IMR-90 (cell line): ENCODE data around the gene BMERB1. TPM values are rescaled to one million over a fixed set of nuclear protein-coding genes. Genes with fewer than 3 reads are reported as not detected.

Experiments used
- ATAC-seq: fragments of 200-7000 bp; cut with Tn5 transposase; 2 replicates; pipeline ENCODE4 v1.9.1; 2020; ENCODE audit warnings: low read depth, mild to moderate bottlenecking, moderate library complexity
- BruUV-seq: library from RNA; stranded (reverse); fragments of 400-500 nt; replicated peaks from 2 replicates; lab custom pipeline; 2021; lab: Mats Ljungman, UMichigan
- CTCF ChIA-PET: fragments of 300-600 bp; formaldehyde crosslinking; extraction: SDS; loops from one replicate; lab custom pipeline; 2021; ENCODE audit warnings: antibody characterized with exemption; lab: Yijun Ruan, JAX
- POLR2A ChIA-PET: fragments of 300-600 bp; sonication (Branson Sonifier 250); formaldehyde crosslinking; loops from one replicate; lab custom pipeline; 2022; ENCODE audit warnings: antibody characterized with exemption; ENCODE audit not compliant: unreplicated experiment; lab: Charles Lee
- DNase-seq: peaks from one replicate; pipeline ENCODE4 v3.0.0; 2013
- H2AFZ ChIP-seq: replicated peaks from 2 replicates; pipeline ENCODE3; 2013; ENCODE audit warnings: low read length, mild to moderate bottlenecking; ENCODE audit not compliant: poor library complexity
- H2AK5ac ChIP-seq: 2 replicates; pipeline ENCODE4 v1.6.1; 2013; ENCODE audit warnings: low read depth, low read length, inconsistent platforms
- H2AK9ac ChIP-seq: replicated peaks from 2 replicates; pipeline ENCODE3; 2013; ENCODE audit warnings: mild to moderate bottlenecking, low read depth, low read length, moderate library complexity; ENCODE audit not compliant: poor library complexity
- H2BK120ac ChIP-seq: 2 replicates; pipeline ENCODE4 v1.6.1; 2013; ENCODE audit warnings: low read depth, low read length, inconsistent platforms
- H2BK15ac ChIP-seq: 3 replicates; pipeline ENCODE4 v1.6.1; 2013; ENCODE audit warnings: low read depth, low read length, inconsistent platforms
- H2BK20ac ChIP-seq: 2 replicates; pipeline ENCODE4 v1.6.1; 2013; ENCODE audit warnings: low read depth, mild to moderate bottlenecking, inconsistent platforms, low read length, moderate library complexity
- H2BK5ac ChIP-seq: 2 replicates; pipeline ENCODE4 v1.6.1; 2013; ENCODE audit warnings: mild to moderate bottlenecking, low read depth, low read length, inconsistent platforms; ENCODE audit not compliant: poor library complexity, severe bottlenecking
- H3K14ac ChIP-seq: replicated peaks from 2 replicates; pipeline ENCODE4 v1.6.1; 2013; ENCODE audit warnings: low read depth, low read length, inconsistent platforms
- H3K18ac ChIP-seq: 2 replicates; pipeline ENCODE4 v1.6.1; 2013; ENCODE audit warnings: low read depth, low read length, control low read depth
- H3K23ac ChIP-seq: 2 replicates; pipeline ENCODE4 v1.6.1; 2013; ENCODE audit warnings: low read depth, low read length, inconsistent platforms
- H3K27ac ChIP-seq: 2 replicates; pipeline ENCODE4 v1.5.1; 2013; ENCODE audit warnings: mild to moderate bottlenecking, control low read depth, low read length; ENCODE audit not compliant: insufficient read depth
- H3K27me3 ChIP-seq: 2 replicates; pipeline ENCODE4 v1.6.1; 2013; ENCODE audit warnings: low read length; ENCODE audit not compliant: control insufficient read depth, insufficient read depth
- H3K36me3 ChIP-seq: 2 replicates; pipeline ENCODE4 v1.6.1; 2013; ENCODE audit warnings: low read length, mixed read lengths; ENCODE audit not compliant: control insufficient read depth, insufficient read depth
- H3K4ac ChIP-seq: 2 replicates; pipeline ENCODE4 v1.6.1; 2013; ENCODE audit warnings: low read depth, low read length, inconsistent platforms
- H3K4me1 ChIP-seq: 2 replicates; pipeline ENCODE4 v1.6.1; 2013; ENCODE audit warnings: low read length, mixed read lengths; ENCODE audit not compliant: control insufficient read depth, insufficient read depth
- H3K4me2 ChIP-seq: 2 replicates; pipeline ENCODE4 v1.6.1; 2013; ENCODE audit warnings: low read depth, mild to moderate bottlenecking, control low read depth, low read length, moderate library complexity
- H3K4me3 ChIP-seq: 2 replicates; pipeline ENCODE4 v1.5.1; 2013; ENCODE audit warnings: low read depth, mild to moderate bottlenecking, control low read depth, low read length, moderate library complexity; ENCODE audit not compliant: insufficient read depth
- H3K56ac ChIP-seq: 2 replicates; pipeline ENCODE4 v1.6.1; 2013; ENCODE audit warnings: low read length, inconsistent platforms; ENCODE audit not compliant: insufficient read depth; ENCODE audit errors: extremely low read depth
- H3K79me1 ChIP-seq, 2 experiments: 2 replicates each; pipeline ENCODE4 v1.6.1; 2013; ENCODE audit warnings: low read length in 2 of 2, inconsistent platforms in 1 of 2, low read depth in 1 of 2
- H3K9ac ChIP-seq: 2 replicates; pipeline ENCODE4 v1.6.1; 2013; ENCODE audit warnings: low read depth, low read length, control low read depth
- H3K9me1 ChIP-seq: 2 replicates; pipeline ENCODE4 v1.6.1; 2013; ENCODE audit warnings: low read length, inconsistent platforms; ENCODE audit not compliant: insufficient read depth
- H3K9me3 ChIP-seq: 2 replicates; pipeline ENCODE4 v1.6.1; 2013; ENCODE audit warnings: low read length; ENCODE audit not compliant: control insufficient read depth, insufficient read depth
- H4K20me1 ChIP-seq: 2 replicates; pipeline ENCODE4 v1.6.1; 2013; ENCODE audit warnings: low read length, inconsistent platforms; ENCODE audit not compliant: insufficient read depth
- H4K5ac ChIP-seq: 2 replicates; pipeline ENCODE4 v1.6.1; 2013; ENCODE audit warnings: mild to moderate bottlenecking, low read depth, low read length, control low read depth
- H4K8ac ChIP-seq, 2 experiments: 2 replicates each; pipeline ENCODE4 v1.6.1; 2013; ENCODE audit warnings: low read depth in 2 of 2, low read length in 2 of 2, control low read depth in 1 of 2, inconsistent platforms in 1 of 2
- H4K91ac ChIP-seq: 2 replicates; pipeline ENCODE4 v1.6.1; 2013; ENCODE audit warnings: low read depth, low read length, inconsistent platforms; ENCODE audit not compliant: insufficient read depth
- BHLHE40 ChIP-seq: fragments of 150-350 bp; IDR thresholded peaks from 2 replicates; pipeline ENCODE4 v1.6.1; 2016; ENCODE audit warnings: mild to moderate bottlenecking, low read depth, low read length
- CEBPB ChIP-seq: IDR thresholded peaks from 2 replicates; pipeline ENCODE4 v1.6.1; 2012; ENCODE audit warnings: low read depth, low read length, improper control_type of control experiment
- CHD1 ChIP-seq: IDR thresholded peaks from 2 replicates; pipeline ENCODE4 v1.6.1; 2012; ENCODE audit warnings: low read depth, low read length, improper control_type of control experiment
- ELK1 ChIP-seq: fragments of 150-350 bp; IDR thresholded peaks from 2 replicates; pipeline ENCODE4 v1.6.1; 2016; ENCODE audit warnings: low read depth, mild to moderate bottlenecking, low read length, moderate library complexity, borderline replicate concordance
- FOS ChIP-seq: fragments of 150-350 bp; IDR thresholded peaks from 2 replicates; pipeline ENCODE4 v1.6.1; 2016; ENCODE audit warnings: low read depth, low read length
- MAFK ChIP-seq: IDR thresholded peaks from 2 replicates; pipeline ENCODE4 v1.6.1; 2012; ENCODE audit warnings: low read depth, low read length, improper control_type of control experiment
- MAZ ChIP-seq: IDR thresholded peaks from 2 replicates; pipeline ENCODE4 v1.6.1; 2012; ENCODE audit warnings: low read depth, mild to moderate bottlenecking, low read length, improper control_type of control experiment, moderate library complexity, borderline replicate concordance
- MXI1 ChIP-seq: IDR thresholded peaks from 2 replicates; pipeline ENCODE4 v1.6.1; 2012; ENCODE audit warnings: low read depth, mild to moderate bottlenecking, low read length, moderate library complexity, borderline replicate concordance
- NFE2L2 ChIP-seq: fragments of 150-350 bp; IDR thresholded peaks from 2 replicates; pipeline ENCODE4 v1.6.1; 2016; ENCODE audit warnings: low read depth, mild to moderate bottlenecking, low read length
- POLR2A ChIP-seq: IDR thresholded peaks from 2 replicates; pipeline ENCODE4 v1.6.1; 2012; ENCODE audit warnings: mild to moderate bottlenecking, low read depth, low read length
- RAD21 ChIP-seq: IDR thresholded peaks from 2 replicates; pipeline ENCODE4 v1.6.1; 2012; ENCODE audit warnings: low read length, improper control_type of control experiment
- RCOR1 ChIP-seq: IDR thresholded peaks from 2 replicates; pipeline ENCODE4 v1.6.1; 2012; ENCODE audit warnings: mild to moderate bottlenecking, low read length, improper control_type of control experiment; ENCODE audit not compliant: insufficient replicate concordance
- RFX5 ChIP-seq: IDR thresholded peaks from 2 replicates; pipeline ENCODE4 v1.8.0; 2012; ENCODE audit warnings: low read depth, mild to moderate bottlenecking, low read length, moderate library complexity
- SMC3 ChIP-seq: fragments of 150-350 bp; IDR thresholded peaks from 2 replicates; pipeline ENCODE4 v1.6.1; 2016; ENCODE audit warnings: low read depth, mild to moderate bottlenecking, antibody characterized with exemption, low read length, moderate library complexity
- USF2 ChIP-seq: fragments of 150-350 bp; IDR thresholded peaks from 2 replicates; pipeline ENCODE4 v1.6.1; 2017; ENCODE audit warnings: mild to moderate bottlenecking, antibody characterized with exemption, low read length, low read depth
- WGBS, 2 experiments: methylation state at CpG; one replicate each; pipeline versions ENCODE4 v1.1.5 to v1.1.7; 2013; ENCODE audit warnings: missing lambda C conversion rate in 2 of 2; ENCODE audit not compliant: insufficient read length in 1 of 2; ENCODE audit errors: extremely low coverage in 2 of 2; 5-methylcytosine and 5-hydroxymethylcytosine counted together
- dilution Hi-C: fragments of 300-500 bp; cut with HindIII; formaldehyde crosslinking; loops from one replicate; pipeline ENCODE4 v1.14.3; 2018; ENCODE audit warnings: low sequenced_read_pairs; ENCODE audit not compliant: unreplicated experiment
- in situ Hi-C: fragments of 300-500 bp; cut with MboI; formaldehyde crosslinking; loops from 3 replicates; pipeline ENCODE4 v1.14.3; 2019; ENCODE audit warnings: low sequenced_read_pairs, inconsistent platforms, mixed read lengths
- intact Hi-C: fragments of 100-400 bp; cut with micrococcal nuclease; formaldehyde crosslinking; loops from 2 replicates; pipeline ENCODE4 v1.10.0; 2022
- polyA plus RNA-seq, 3 experiments: library from polyadenylated mRNA; depleted of rRNA; stranded (reverse); fragments of >200 nt; gene quantifications; 2 replicates each; pipeline ENCODE4 v1.2.3, GENCODE V29; 2012; ENCODE audit warnings: low replicate concordance in 1 of 3
- total RNA-seq: library from RNA; depleted of rRNA; stranded (reverse); fragments of >200 nt; gene quantifications from 2 replicates; pipeline ENCODE4 v1.2.3, GENCODE V29; 2012
- TF ChIP-seq, protein P1 (sequence below): conservative IDR thresholded peaks from 2 replicates; pipeline ENCODE4 v1.5.1; 2012; ENCODE audit warnings: mild to moderate bottlenecking, low read depth, low read length, improper control_type of control experiment

The BMERB1 gene
- total and polyA plus RNA-seq, 2 of the 4 experiments (the other 2 are of a cell fraction): 22.6 to 32.9 TPM

DNA sequence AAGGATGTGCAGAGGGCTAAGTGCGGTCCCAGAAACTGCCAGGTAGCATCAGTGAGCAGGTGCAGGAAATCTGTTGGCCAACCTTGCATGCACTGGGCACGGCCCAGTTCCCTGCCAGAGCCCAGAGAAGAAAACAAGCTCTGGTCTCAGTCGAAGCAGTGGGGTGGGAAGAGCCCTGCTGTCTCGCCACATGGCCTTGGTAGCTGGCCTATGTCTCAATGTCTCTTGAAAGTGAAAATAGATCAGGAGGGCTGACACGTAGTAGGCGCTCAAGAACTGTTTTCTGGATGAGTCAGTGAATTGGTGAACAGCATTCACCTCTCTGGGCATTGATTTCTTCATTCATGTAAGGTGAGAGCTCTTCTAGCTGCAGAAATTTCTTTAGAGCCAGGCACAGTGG is 118.1 kb downstream of the BMERB1 start:
- intact Hi-C loops (loop anchor here (5.0 kb wide), 2 partner anchors 70 to 150 kb away; no protein-coding TSS in a partner anchor), dilution Hi-C loops (no loop called here), in situ Hi-C loops (loop anchor here (10.0 kb wide), 1 partner anchor 128 kb away; no protein-coding TSS in a partner anchor)
- no peak overlapping the region; the same call in 1 of the 2 replicates for H3K56ac ChIP-seq
- peaks cover 0 to 10% of the 10 kb centered on the region in 2 experiments; a peak in 3 of 4 replicates for H3K79me1 ChIP-seq
- WGBS, 2 experiments: 91% methylated on average over 4 of the region's 6 CpGs; no CpG with 5 or more reads in 1 of the 2 experiments
- peaks cover 3% of the 10 kb centered on the region; the same call in 1 of the 2 replicates for H3K9me1 ChIP-seq
- H4K91ac ChIP-seq: no peak overlapping the region
- TF ChIP-seq RFX5: no peak
- TF ChIP-seq USF2: no peak
- no peak for TF ChIP-seq BHLHE40
- no peak for TF ChIP-seq MXI1
- TF ChIP-seq MAFK: no peak
- no peak for TF ChIP-seq RAD21
- TF ChIP-seq, protein P1, sequence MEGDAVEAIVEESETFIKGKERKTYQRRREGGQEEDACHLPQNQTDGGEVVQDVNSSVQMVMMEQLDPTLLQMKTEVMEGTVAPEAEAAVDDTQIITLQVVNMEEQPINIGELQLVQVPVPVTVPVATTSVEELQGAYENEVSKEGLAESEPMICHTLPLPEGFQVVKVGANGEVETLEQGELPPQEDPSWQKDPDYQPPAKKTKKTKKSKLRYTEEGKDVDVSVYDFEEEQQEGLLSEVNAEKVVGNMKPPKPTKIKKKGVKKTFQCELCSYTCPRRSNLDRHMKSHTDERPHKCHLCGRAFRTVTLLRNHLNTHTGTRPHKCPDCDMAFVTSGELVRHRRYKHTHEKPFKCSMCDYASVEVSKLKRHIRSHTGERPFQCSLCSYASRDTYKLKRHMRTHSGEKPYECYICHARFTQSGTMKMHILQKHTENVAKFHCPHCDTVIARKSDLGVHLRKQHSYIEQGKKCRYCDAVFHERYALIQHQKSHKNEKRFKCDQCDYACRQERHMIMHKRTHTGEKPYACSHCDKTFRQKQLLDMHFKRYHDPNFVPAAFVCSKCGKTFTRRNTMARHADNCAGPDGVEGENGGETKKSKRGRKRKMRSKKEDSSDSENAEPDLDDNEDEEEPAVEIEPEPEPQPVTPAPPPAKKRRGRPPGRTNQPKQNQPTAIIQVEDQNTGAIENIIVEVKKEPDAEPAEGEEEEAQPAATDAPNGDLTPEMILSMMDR: no peak
- TF ChIP-seq FOS: no peak
- no peak for TF ChIP-seq ELK1
- no peak for TF ChIP-seq RCOR1
- TF ChIP-seq CHD1: no peak
- no peak for TF ChIP-seq SMC3
- TF ChIP-seq NFE2L2: no peak
- TF ChIP-seq POLR2A: no peak
- no peak for TF ChIP-seq MAZ
- TF ChIP-seq CEBPB: no peak
- CTCF ChIA-PET: no interaction called here
- H3K23ac ChIP-seq: no peak overlapping the region
- no peak overlapping the region for H2BK5ac ChIP-seq
- H3K4ac ChIP-seq: no peak overlapping the region
- no peak overlapping the region for H2AK5ac ChIP-seq
- no peak overlapping the region for H2AFZ ChIP-seq
- H3K4me1 ChIP-seq: no peaks in the 10 kb centered on the region
- no peak overlapping the region for H2BK20ac ChIP-seq
- no peak overlapping the region for H2BK15ac ChIP-seq
- no peak overlapping the region for H3K27ac ChIP-seq
- no peak overlapping the region for H2AK9ac ChIP-seq
- DNase-seq (no peak), ATAC-seq (no peak)
- no peak overlapping the region for H3K4me3 ChIP-seq
- H3K14ac ChIP-seq: no peak overlapping the region
- POLR2A ChIA-PET: no interaction called here
- no peak overlapping the region for H3K9ac ChIP-seq
- no peak overlapping the region for H4K5ac ChIP-seq
- H2BK120ac ChIP-seq: no peak overlapping the region
- H3K27me3 ChIP-seq: no peaks in the 10 kb centered on the region
- no peak overlapping the region for H3K18ac ChIP-seq
- H3K36me3 ChIP-seq: peaks cover 9% of the 10 kb centered on the region
- peaks cover 14% of the 10 kb centered on the region for H4K20me1 ChIP-seq
- H4K8ac ChIP-seq: no peak overlapping the region
- BruUV-seq: no TSS peak
- no peaks in the 10 kb centered on the region for H3K9me3 ChIP-seq
- H3K4me2 ChIP-seq: no peak overlapping the region
